Germinal center (tissue), 1 donor: ENCODE data around the gene SENP5.

Experiments used
- DNase-seq: peaks from one replicate; pipeline ENCODE4 v3.0.0; 2012; ENCODE audit warnings: mixed read lengths, low spot score

SENP5 gene

GRCh38 chr3:196883361-196883760 lies 15.6 kb downstream of the SENP5 start:
- DNase-seq = no peak

- DNase-seq = no peak
Measured at GRCh38 chr3:196886144-196886543, 18.4 kb downstream of the SENP5 start.

- DNase-seq = no peak
Measured at GRCh38 chr3:196889844-196890708, 22.4 kb downstream of the SENP5 start.

- no peak for DNase-seq
Measured at GRCh38 chr3:196894557-196895295, 27.0 kb downstream of the SENP5 start.

GRCh38 chr3:196896229-196896628 lies 28.5 kb downstream of the SENP5 start:
- DNase-seq = no peak

- no peak for DNase-seq
Measured at GRCh38 chr3:196901768-196902167, 34.0 kb downstream of the SENP5 start.

- no peak for DNase-seq
Measured at GRCh38 chr3:196902296-196902695, 34.6 kb downstream of the SENP5 start.

- no peak for DNase-seq
Measured at GRCh38 chr3:196903740-196904139, 36.0 kb downstream of the SENP5 start.

- no peak for DNase-seq
Measured at GRCh38 chr3:196914866-196915265, 47.1 kb downstream of the SENP5 start.

- no peak for DNase-seq
Measured at GRCh38 chr3:196915375-196915774, 47.7 kb downstream of the SENP5 start.

GRCh38 chr3:196916221-196916620 lies 48.5 kb downstream of the SENP5 start:
- DNase-seq = no peak

- DNase-seq = no peak
Measured at GRCh38 chr3:196916995-196917394, 49.3 kb downstream of the SENP5 start.

- no peak for DNase-seq
Measured at GRCh38 chr3:196918968-196919367, 51.2 kb downstream of the SENP5 start.

GRCh38 chr3:196920733-196921132 lies 53.0 kb downstream of the SENP5 start:
- DNase-seq = no peak

- DNase-seq = no peak
Measured at GRCh38 chr3:196927571-196928453, 60.1 kb downstream of the SENP5 start.

GRCh38 chr3:196931157-196931556 lies 63.4 kb downstream of the SENP5 start:
- DNase-seq = peak; percentile 34

- peak; percentile 69 for DNase-seq
Measured at GRCh38 chr3:196931828-196932587, 64.3 kb downstream of the SENP5 start.

- peak; percentile 74 for DNase-seq
Measured at GRCh38 chr3:196932600-196932999, 64.9 kb downstream of the SENP5 start.

- no peak for DNase-seq
Measured at GRCh38 chr3:196936288-196936687, 68.6 kb downstream of the SENP5 start.

GRCh38 chr3:196938124-196938523 lies 70.4 kb downstream of the SENP5 start:
- DNase-seq = no peak

GRCh38 chr3:196938576-196938975 lies 70.9 kb downstream of the SENP5 start:
- DNase-seq = no peak
